ENCODE data around the gene MRPL24. TPM values are rescaled to one million over a fixed set of nuclear protein-coding genes. Genes with fewer than 3 reads are reported as not detected.

Gene MRPL24
- total RNA-seq, result 21.6 and 26.1 TPM in 2 replicates

DNA sequence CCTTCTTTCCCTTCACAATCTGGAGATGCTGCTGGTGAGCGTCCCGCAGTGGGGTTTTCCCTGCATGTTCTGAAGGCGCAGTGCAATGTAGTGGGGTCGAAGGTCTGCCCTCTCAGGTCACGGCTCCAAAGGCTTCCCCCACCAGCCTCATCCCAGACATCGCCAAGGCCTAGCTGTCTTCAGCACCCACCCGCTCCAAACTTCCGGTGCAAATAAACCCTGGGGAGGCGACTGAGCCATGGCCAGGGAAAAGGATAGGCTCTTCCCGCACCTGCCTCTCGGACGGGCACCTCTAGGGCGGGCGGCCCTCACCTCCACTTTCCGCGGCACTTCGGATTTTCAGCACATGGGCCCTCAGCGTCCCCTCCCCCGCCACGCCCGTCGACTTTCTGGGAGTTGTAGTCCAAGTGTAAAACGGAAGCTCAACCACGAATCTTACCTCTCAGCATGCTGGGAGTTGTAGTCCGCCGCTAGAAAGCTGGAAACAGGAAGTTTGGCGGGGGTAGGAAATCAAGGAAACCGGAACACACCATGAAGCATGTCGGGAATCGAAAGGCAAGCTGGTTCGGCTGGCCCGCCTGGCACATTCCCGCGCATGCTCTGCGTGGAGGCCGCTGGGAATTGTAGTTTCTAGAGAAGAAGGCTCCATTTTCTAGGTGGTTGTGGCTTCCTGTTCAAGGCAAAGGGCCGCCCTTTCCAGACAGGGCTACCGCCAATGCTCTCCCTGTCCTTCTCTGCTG, at the start of gene MRPL24:
MRPL24 (minus strand) TSS at position 348 of the 740 bp plus-strand sequence. CDS start 2,384 bp downstream, outside the sequence.
- TF ChIP-seq, protein P1, sequence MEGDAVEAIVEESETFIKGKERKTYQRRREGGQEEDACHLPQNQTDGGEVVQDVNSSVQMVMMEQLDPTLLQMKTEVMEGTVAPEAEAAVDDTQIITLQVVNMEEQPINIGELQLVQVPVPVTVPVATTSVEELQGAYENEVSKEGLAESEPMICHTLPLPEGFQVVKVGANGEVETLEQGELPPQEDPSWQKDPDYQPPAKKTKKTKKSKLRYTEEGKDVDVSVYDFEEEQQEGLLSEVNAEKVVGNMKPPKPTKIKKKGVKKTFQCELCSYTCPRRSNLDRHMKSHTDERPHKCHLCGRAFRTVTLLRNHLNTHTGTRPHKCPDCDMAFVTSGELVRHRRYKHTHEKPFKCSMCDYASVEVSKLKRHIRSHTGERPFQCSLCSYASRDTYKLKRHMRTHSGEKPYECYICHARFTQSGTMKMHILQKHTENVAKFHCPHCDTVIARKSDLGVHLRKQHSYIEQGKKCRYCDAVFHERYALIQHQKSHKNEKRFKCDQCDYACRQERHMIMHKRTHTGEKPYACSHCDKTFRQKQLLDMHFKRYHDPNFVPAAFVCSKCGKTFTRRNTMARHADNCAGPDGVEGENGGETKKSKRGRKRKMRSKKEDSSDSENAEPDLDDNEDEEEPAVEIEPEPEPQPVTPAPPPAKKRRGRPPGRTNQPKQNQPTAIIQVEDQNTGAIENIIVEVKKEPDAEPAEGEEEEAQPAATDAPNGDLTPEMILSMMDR (IDR thresholded peaks at IDR 0.05; ENCODE audit: insufficient read depth, low read depth, low read length), result no peak
- peak within 1 kb of the TSS; percentile 80 for H3K4me3 ChIP-seq (ENCODE audit: low read depth, low read length)
- peak; percentile 99 for DNase-seq (ENCODE audit: low read depth)

DNA sequence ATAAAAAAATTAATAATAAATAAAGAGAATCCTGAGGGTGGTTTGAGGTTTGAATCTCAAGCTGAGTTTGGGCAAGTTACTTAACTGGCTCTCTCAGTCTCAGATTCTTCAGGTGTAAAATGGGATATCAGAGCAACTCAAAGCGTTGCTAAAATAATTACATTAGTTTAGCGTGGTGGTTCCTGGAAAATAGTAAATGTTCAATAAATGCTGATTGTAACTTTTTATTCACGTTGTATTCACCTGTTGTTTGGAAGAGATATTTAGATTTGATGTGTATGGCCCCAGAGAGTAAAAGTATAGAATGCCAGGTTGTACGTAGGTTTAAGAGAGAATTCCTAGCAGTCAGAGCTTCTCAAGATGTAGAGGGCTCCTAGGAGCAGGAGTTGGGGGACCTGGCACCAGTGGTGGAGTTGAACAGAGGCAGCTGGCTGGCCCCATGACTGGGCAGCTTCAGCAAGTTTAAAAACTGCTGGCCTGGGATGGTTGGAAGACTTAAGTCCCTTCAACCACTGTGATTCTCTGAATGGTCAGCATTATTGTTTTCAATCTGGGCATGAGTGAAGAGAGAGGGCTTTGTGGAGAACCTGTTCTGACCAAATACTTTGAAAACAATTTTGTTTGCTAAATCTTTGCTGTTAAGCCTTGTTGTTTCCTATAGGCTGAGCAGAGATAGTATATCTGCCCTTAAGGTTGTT, 48.9 kb upstream of the MRPL24 start:
- no peak for DNase-seq (ENCODE audit: low read depth)
- TF ChIP-seq, protein P1 (IDR thresholded peaks at IDR 0.05; ENCODE audit: insufficient read depth, low read depth, low read length), result no peak
- H3K4me3 ChIP-seq (ENCODE audit: low read depth, low read length), result no peak overlapping the region

DNA sequence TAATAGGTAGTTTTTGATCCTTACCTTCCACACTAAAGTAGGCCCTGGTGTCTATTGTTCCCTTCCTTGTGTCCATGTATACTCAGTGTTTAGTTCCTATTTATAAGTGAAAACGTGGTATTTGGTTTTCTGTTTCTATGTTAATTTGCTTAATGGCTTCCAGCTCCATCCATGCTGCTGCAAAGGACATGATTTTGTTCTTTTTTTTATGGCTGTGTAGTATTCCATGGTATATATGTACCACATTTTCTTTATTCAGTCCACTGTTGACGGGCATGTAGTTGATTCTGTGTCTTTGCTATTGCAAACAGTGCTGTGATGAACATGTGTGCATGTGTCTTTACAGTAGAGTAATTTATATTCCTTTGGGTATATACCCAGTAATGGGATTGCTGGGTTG, 47.2 kb upstream of the MRPL24 start:
- TF ChIP-seq, protein P1 (IDR thresholded peaks at IDR 0.05; ENCODE audit: insufficient read depth, low read depth, low read length), result no peak

DNA sequence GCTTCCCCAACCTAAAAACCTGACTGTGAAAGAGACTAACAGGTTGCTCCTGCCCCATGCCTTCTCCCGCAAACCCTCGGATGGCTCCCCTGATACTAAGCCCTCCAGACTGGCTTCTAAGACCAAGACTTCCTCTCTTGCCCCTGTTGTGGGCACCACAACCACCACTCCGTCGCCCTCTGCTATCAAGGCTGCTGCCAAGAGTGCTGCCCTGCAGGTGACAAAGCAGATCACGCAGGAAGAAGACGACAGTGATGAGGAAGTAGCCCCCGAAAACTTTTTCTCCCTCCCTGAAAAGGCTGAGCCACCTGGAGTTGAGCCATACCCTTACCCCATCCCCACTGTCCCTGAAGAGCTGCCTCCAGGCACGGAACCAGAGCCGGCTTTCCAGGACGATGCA, 45.8 kb upstream of the MRPL24 start:
- TF ChIP-seq, protein P1 (IDR thresholded peaks at IDR 0.05; ENCODE audit: insufficient read depth, low read depth, low read length), result no peak
- no peak overlapping the region for H3K4me3 ChIP-seq (ENCODE audit: low read depth, low read length)
- DNase-seq (ENCODE audit: low read depth), result no peak

More for the DNA sequence above, 47.2 kb upstream of the MRPL24 start:
- DNase-seq (ENCODE audit: low read depth), result no peak
- no peak overlapping the region for H3K4me3 ChIP-seq (ENCODE audit: low read depth, low read length)

DNA sequence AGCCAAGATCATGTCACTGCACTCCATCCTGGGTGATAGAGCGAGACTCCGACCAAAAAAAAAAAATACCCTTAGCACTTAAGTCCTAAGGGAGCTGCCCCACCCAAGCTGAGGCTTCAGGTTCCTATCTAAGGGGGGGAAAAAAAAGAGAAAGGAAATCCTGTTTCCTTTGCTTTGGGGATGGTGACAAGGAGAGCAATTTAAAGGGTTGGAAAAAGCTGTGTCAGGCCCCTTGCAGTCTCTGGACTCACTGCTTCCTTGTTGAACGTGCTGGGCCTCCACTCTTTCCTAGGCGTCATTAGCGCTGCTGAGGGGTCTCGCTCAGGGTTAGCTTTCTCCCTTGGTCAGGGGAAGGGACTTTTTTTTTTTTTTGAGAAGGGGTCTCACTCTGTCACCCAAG, 44.6 kb upstream of the MRPL24 start:
- TF ChIP-seq, protein P1 (IDR thresholded peaks at IDR 0.05; ENCODE audit: insufficient read depth, low read depth, low read length), result no peak
- no peak for DNase-seq (ENCODE audit: low read depth)
- no peak overlapping the region for H3K4me3 ChIP-seq (ENCODE audit: low read depth, low read length)

DNA sequence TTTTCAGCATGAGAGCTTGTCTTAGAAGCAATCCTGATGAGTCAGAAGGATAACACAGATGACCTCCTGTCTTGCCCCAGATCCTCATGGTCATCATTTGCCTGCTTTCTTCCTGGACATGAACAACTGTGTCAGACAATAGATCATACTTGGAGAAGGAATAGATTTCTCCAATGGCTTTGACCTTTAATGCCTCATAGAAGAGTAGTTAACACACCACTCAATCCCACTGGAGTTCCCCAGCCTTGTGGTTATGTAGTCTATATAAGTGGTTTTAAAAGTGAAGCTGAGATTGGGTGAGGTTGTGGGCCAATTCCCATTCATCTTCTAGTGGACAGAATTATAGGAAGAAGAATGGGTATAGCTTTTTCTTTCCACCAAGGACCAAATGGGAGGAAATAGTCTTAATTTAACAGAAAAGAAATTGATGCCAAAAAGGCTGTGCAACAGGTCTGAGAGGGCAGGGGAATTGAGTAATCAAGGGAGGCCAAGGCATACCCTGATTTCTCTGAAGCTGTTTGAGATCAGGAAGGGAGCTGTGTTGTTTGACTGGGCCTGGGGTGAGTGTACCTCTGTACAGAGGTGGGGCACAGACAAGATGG, 40.8 kb upstream of the MRPL24 start:
- no peak overlapping the region for H3K4me3 ChIP-seq (ENCODE audit: low read depth, low read length)
- TF ChIP-seq, protein P1 (IDR thresholded peaks at IDR 0.05; ENCODE audit: insufficient read depth, low read depth, low read length), result no peak
- DNase-seq (ENCODE audit: low read depth), result peak; percentile 63

Measured in fibroblast of villous mesenchyme (primary cell).